B cell (primary cell): ENCODE data around the gene HOXD10. TPM values are rescaled to one million over a fixed set of nuclear protein-coding genes. Genes with fewer than 3 reads are reported as not detected.

Source experiments
- ATAC-seq: fragments of 200-7000 bp; cut with Tn5 transposase; one replicate; pipeline ENCODE4 v1.10.0; 2021; ENCODE audit warnings: low read depth, mild to moderate bottlenecking, moderate number of reproducible peaks, moderate library complexity
- CTCF ChIA-PET: fragments of 350-600 bp; sonication (Branson Sonifier 250); formaldehyde crosslinking; loops from one replicate; lab custom pipeline; 2021; ENCODE audit warnings: antibody characterized with exemption, inconsistent platforms; lab: Charles Lee
- POLR2A ChIA-PET: fragments of 350-600 bp; sonication (Branson Sonifier 250); formaldehyde crosslinking; loops from one replicate; lab custom pipeline; 2021; ENCODE audit warnings: antibody characterized with exemption; lab: Charles Lee
- DNase-seq: peaks from one replicate; pipeline ENCODE4 v3.0.0; 2013
- H2AFZ ChIP-seq: 2 replicates; pipeline ENCODE4 v1.6.1; 2012; ENCODE audit warnings: mild to moderate bottlenecking, low read depth, low read length; ENCODE audit not compliant: insufficient read depth, poor library complexity, severe bottlenecking
- H3K27ac ChIP-seq, 2 donors: 1 replicate in 1 of 2; 2 replicates in 1 of 2; pipeline ENCODE4 v1.5.1; 2012 to 2013; ENCODE audit warnings: low read length in 2 of 2, mild to moderate bottlenecking in 2 of 2, moderate library complexity in 1 of 2
- H3K27me3 ChIP-seq, 4 experiments: fragments of 200-600 bp in 1 of 4; sonication (generic) in 1 of 4; replicated peaks in 1 of 4; 1 replicate in 2 of 4; 2 replicates in 2 of 4; pipeline versions ENCODE4 v1.6.1 to v1.7.0; 2013 to 2016; ENCODE audit warnings: low read length in 3 of 4, mild to moderate bottlenecking in 2 of 4, mixed read lengths in 1 of 4, moderate library complexity in 1 of 4; ENCODE audit not compliant: insufficient read depth in 4 of 4, control insufficient read depth in 3 of 4; ENCODE audit errors: control extremely low read depth in 1 of 4
- H3K36me3 ChIP-seq, 2 experiments: replicated peaks in 1 of 2; 1 replicate in 1 of 2; 2 replicates in 1 of 2; pipeline versions ENCODE4 v1.6.1 to v1.7.1; 2013; ENCODE audit warnings: low read length in 1 of 2; ENCODE audit not compliant: insufficient read depth in 2 of 2, control insufficient read depth in 1 of 2; ENCODE audit errors: control extremely low read depth in 1 of 2, extremely low read depth in 1 of 2
- H3K4me1 ChIP-seq, 2 donors: fragments of 200-600 bp in 1 of 2; sonication (generic) in 1 of 2; 1 replicate in 1 of 2; 2 replicates in 1 of 2; pipeline versions ENCODE4 v1.5.1 to v1.6.1; 2013 to 2017; ENCODE audit warnings: low read length in 2 of 2; ENCODE audit not compliant: control insufficient read depth in 2 of 2, insufficient read depth in 2 of 2
- H3K4me2 ChIP-seq: replicated peaks from 2 replicates; pipeline ENCODE3; 2012; ENCODE audit warnings: mild to moderate bottlenecking, low read depth, low read length; ENCODE audit not compliant: poor library complexity, severe bottlenecking
- H3K4me3 ChIP-seq, 5 experiments: fragments of 200-600 bp in 1 of 5; sonication (generic) in 1 of 5; 1 replicate in 3 of 5; 2 replicates in 2 of 5; pipeline versions ENCODE4 v1.5.1 to v1.7.0; 2011 to 2016; ENCODE audit warnings: low read length in 4 of 5, mild to moderate bottlenecking in 4 of 5, low read depth in 2 of 5, control low read depth in 1 of 5, moderate library complexity in 1 of 5; ENCODE audit not compliant: insufficient read depth in 1 of 5; ENCODE audit errors: control extremely low read depth in 1 of 5, extremely low read depth in 1 of 5
- H3K79me2 ChIP-seq: fragments of 200-600 bp; sonication (generic); one replicate; pipeline ENCODE4 v1.6.0; 2016; ENCODE audit warnings: low read length; ENCODE audit not compliant: control insufficient read depth, insufficient read depth
- H3K9ac ChIP-seq: fragments of 200-600 bp; sonication (generic); 2 replicates; pipeline ENCODE4 v1.6.1; 2017; ENCODE audit warnings: mild to moderate bottlenecking, low read length, moderate library complexity
- H3K9me3 ChIP-seq, 3 donors: one replicate each; pipeline versions ENCODE4 v1.6.1 to v1.7.1; 2013; ENCODE audit warnings: low read length in 2 of 3; ENCODE audit not compliant: control insufficient read depth in 2 of 3, insufficient read depth in 1 of 3; ENCODE audit errors: control extremely low read depth in 1 of 3
- H4K20me1 ChIP-seq: 2 replicates; pipeline ENCODE4 v1.6.0; 2012; ENCODE audit warnings: mild to moderate bottlenecking, low read length; ENCODE audit not compliant: insufficient read depth, control insufficient read depth, poor library complexity, severe bottlenecking
- H3K27ac Mint-ChIP-seq: one replicate; pipeline ENCODE4 v1.8.0; 2021; ENCODE audit warnings: mixed read lengths
- H3K27me3 Mint-ChIP-seq: one replicate; pipeline ENCODE4 v1.8.0; 2021; ENCODE audit warnings: mixed read lengths
- H3K4me1 Mint-ChIP-seq: one replicate; pipeline ENCODE4 v1.8.0; 2021; ENCODE audit warnings: mixed read lengths
- H3K4me3 Mint-ChIP-seq: one replicate; pipeline ENCODE4 v1.8.0; 2021; ENCODE audit warnings: mixed read lengths
- H3K9me3 Mint-ChIP-seq: one replicate; pipeline ENCODE4 v1.8.0; 2022; ENCODE audit warnings: mixed read lengths; ENCODE audit not compliant: insufficient read depth
- EZH2 ChIP-seq: IDR thresholded peaks from 2 replicates; pipeline ENCODE4 v1.6.1; 2012; ENCODE audit warnings: borderline replicate concordance, low read depth, mild to moderate bottlenecking, moderate library complexity, low read length; ENCODE audit not compliant: insufficient read depth, poor library complexity, severe bottlenecking
- WGBS: methylation state at CpG from one replicate; pipeline ENCODE4 v1.1.5; 2013; ENCODE audit warnings: missing lambda C conversion rate; ENCODE audit not compliant: insufficient coverage; 5-methylcytosine and 5-hydroxymethylcytosine counted together
- intact Hi-C: fragments of 100-400 bp; cut with micrococcal nuclease; formaldehyde crosslinking; loops from one replicate; pipeline ENCODE4 v1.10.0; 2022
- polyA plus RNA-seq: library from polyadenylated mRNA; depleted of rRNA; stranded (reverse); fragments of >200 nt; gene quantifications from 2 replicates; pipeline ENCODE4 v1.2.3, GENCODE V29; 2012
- total RNA-seq, 2 donors: library from RNA; stranded (reverse); fragments of 120-200 nt in 1 of 2; gene quantifications; 1 replicate in 1 of 2; 2 replicates in 1 of 2; pipeline versions ENCODE4 v1.2.3 to v1.2.4, GENCODE V29; 2013 to 2022
- TF ChIP-seq, protein P1 (sequence below): fragments of 200-600 bp; IDR thresholded peaks from one replicate; pipeline ENCODE4 v1.8.0; 2022; ENCODE audit warnings: antibody characterized with exemption, mild to moderate bottlenecking

HOXD10 gene
- total and polyA plus RNA-seq, 2 donors (not counting 1 experiment from before 2014, with no cell fraction given): not detected

DNA sequence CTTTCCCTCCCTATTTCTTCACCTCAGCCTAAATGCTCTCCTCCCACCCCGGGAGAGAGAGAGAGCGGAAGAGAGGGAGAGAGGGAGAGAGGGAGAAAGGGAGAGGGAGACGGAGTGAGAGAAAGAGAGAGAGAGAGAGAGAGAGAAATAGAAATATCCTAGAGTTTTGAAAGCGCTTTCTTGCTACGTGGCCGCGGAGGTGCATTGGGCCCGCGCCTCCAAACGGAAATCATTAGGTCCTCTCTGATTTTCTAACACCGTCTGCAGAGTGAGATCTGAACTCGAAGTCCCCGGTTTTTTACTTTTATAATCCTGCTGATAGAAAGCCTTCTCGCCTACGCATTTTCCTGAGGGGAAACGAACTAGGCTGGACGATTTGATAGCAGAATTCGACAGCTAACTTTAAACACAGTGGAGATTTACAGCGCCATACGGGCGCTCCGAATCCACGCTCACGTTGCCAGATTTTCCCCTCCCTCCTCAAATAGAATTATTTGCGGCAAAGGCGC lies 31.9 kb upstream of the HOXD10 start:
- H3K4me1 ChIP-seq: peaks cover 10 to 22% of the 10 kb centered on the region in 2 donors
- H3K4me1 Mint-ChIP-seq: peaks cover 5% of the 10 kb centered on the region
- peaks cover 1 to 84% (median 38%) of the 10 kb centered on the region in 3 donors for H3K9me3 ChIP-seq
- no peak overlapping the region for H2AFZ ChIP-seq
- no peaks in the 10 kb centered on the region for H3K79me2 ChIP-seq
- ATAC-seq (no peak), DNase-seq (peak; percentile 32)
- H3K4me3 Mint-ChIP-seq: no peak overlapping the region
- H3K4me2 ChIP-seq: no peak overlapping the region
- no peak overlapping the region for H3K4me3 ChIP-seq
- peak overlapping the region; percentile 6 for H3K27ac Mint-ChIP-seq
- ChIA-PET POLR2A (interaction anchor here (0.5 kb wide), 1 partner anchor 1771 kb away, joined by 3 read pairs; no protein-coding TSS in a partner anchor), CTCF (no interaction called here)
- H3K27me3 ChIP-seq: peaks cover 0 to 96% (median 80%) of the 10 kb centered on the region in 4 experiments
- intact Hi-C loops: no loop called here
- no peak overlapping the region for H3K27ac ChIP-seq
- H3K9ac ChIP-seq: no peak overlapping the region
- H3K9me3 Mint-ChIP-seq: no peaks in the 10 kb centered on the region
- H3K27me3 Mint-ChIP-seq: peaks cover 73% of the 10 kb centered on the region
- 6% methylated on average over 23 of the region's 26 CpGs for WGBS
- TF ChIP-seq EZH2: no peak
- TF ChIP-seq, protein P1, sequence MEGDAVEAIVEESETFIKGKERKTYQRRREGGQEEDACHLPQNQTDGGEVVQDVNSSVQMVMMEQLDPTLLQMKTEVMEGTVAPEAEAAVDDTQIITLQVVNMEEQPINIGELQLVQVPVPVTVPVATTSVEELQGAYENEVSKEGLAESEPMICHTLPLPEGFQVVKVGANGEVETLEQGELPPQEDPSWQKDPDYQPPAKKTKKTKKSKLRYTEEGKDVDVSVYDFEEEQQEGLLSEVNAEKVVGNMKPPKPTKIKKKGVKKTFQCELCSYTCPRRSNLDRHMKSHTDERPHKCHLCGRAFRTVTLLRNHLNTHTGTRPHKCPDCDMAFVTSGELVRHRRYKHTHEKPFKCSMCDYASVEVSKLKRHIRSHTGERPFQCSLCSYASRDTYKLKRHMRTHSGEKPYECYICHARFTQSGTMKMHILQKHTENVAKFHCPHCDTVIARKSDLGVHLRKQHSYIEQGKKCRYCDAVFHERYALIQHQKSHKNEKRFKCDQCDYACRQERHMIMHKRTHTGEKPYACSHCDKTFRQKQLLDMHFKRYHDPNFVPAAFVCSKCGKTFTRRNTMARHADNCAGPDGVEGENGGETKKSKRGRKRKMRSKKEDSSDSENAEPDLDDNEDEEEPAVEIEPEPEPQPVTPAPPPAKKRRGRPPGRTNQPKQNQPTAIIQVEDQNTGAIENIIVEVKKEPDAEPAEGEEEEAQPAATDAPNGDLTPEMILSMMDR: no peak
- no peaks in the 10 kb centered on the region for H4K20me1 ChIP-seq
- H3K36me3 ChIP-seq: no peaks in the 10 kb centered on the region

DNA sequence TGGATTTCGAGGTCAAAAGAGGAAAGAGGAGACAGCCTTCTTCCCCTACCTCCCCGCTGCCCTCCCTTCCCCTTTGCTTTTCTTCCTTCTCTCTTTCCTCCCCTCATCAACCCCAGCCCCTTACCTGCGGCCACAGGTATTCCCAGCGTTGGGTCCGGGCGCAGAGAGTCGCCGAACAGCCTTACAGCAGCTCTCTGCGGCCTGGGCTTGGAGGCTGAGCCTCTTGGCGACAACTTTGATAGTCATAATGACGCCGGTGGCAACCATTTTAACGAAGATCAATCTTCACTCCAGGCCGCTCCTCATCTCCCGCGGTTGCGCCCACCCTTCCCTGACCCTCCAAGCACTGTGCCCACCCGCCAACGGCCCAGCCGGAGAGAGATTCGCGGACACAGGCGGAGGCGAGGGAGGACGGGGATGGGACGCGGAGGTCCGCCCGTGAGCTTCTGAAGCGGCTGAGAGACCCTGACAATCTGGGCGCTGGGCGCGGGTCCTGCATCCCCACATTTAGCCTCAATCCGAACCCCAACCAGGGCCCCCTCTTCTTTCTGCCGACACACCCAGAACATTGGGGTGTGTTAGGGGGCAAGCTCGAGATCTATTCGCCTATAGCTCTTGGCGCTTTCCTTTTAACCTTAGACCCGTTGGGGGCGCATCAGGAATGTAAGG lies 31.3 kb upstream of the HOXD10 start:
- H3K9ac ChIP-seq: no peak overlapping the region
- no peaks in the 10 kb centered on the region for H4K20me1 ChIP-seq
- Mint-ChIP-seq H3K4me1 (peaks cover 4% of the 10 kb centered on the region), H3K4me3 (no peak overlapping the region), H3K9me3 (no peaks in the 10 kb centered on the region), H3K27me3 (peaks cover 78% of the 10 kb centered on the region), H3K27ac (no peak overlapping the region)
- ChIA-PET CTCF (interaction anchor here (1.4 kb wide), 1 partner anchor 12 kb away, joined by 5 read pairs; no protein-coding TSS in a partner anchor), POLR2A (no interaction called here)
- no peak overlapping the region for H2AFZ ChIP-seq
- WGBS: 19% methylated on average over 22 of the region's 40 CpGs
- intact Hi-C loops: no loop called here
- peaks cover 1 to 81% (median 38%) of the 10 kb centered on the region in 3 donors for H3K9me3 ChIP-seq
- DNase-seq (peak; percentile 32), ATAC-seq (no peak)
- H3K79me2 ChIP-seq: no peaks in the 10 kb centered on the region
- no peaks in the 10 kb centered on the region for H3K36me3 ChIP-seq
- H3K27ac ChIP-seq: no peak overlapping the region
- no peak overlapping the region for H3K4me2 ChIP-seq
- H3K4me3 ChIP-seq: no peak overlapping the region
- TF ChIP-seq, protein P1: no peak
- no peak for TF ChIP-seq EZH2
- peaks cover 0 to 98% (median 85%) of the 10 kb centered on the region in 4 experiments for H3K27me3 ChIP-seq
- H3K4me1 ChIP-seq: peaks cover 10 to 20% of the 10 kb centered on the region in 2 donors
